GM23248 (cell line): ENCODE results near the gene NOTO.
"Not testable (repeated sequence)": the region's sequence is repeated elsewhere in the genome, so short reads cannot be mapped to it uniquely, and the experiment has no call there.

Source experiments
- EZH2 ChIP-seq: fragments of 200-600 bp; sonication (generic); IDR thresholded peaks from 2 replicates; pipeline ENCODE4 v1.6.1; 2018; ENCODE audit warnings: antibody characterized with exemption, mild to moderate bottlenecking; ENCODE audit not compliant: insufficient read depth, poor library complexity, severe bottlenecking
- EZH2phosphoT487 ChIP-seq: fragments of 200-600 bp; sonication (generic); IDR thresholded peaks from 2 replicates; pipeline ENCODE4 v1.6.1; 2018; ENCODE audit warnings: antibody characterized with exemption, moderate library complexity, mild to moderate bottlenecking, low read depth; ENCODE audit not compliant: insufficient read depth

DNA sequence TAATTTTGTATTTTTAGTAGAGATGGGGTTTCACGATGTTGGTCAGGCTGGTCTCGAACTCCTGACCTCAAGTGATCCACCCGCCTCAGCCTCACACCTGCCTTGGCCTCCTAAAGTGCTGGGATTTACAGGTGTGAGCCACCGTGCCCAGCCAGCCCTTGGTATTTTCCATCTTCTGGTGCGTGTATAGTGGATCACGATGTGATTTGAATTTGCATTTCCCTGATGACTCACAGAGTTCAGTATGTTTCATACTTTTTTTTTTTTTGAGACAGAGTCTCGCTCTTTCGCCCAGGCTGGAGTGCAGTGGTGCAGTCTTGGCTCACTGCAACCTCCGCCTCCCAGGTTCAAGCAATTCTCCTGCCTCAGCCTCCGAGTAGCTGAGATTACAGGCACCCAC, 2.1 kb upstream of the NOTO start:
- not testable (repeated sequence) for TF ChIP-seq EZH2, EZH2phosphoT487
